ENCODE results near the gene THEMIS. TPM values are rescaled to one million over a fixed set of nuclear protein-coding genes. Genes with fewer than 3 reads are reported as not detected.

The THEMIS gene, protein sequence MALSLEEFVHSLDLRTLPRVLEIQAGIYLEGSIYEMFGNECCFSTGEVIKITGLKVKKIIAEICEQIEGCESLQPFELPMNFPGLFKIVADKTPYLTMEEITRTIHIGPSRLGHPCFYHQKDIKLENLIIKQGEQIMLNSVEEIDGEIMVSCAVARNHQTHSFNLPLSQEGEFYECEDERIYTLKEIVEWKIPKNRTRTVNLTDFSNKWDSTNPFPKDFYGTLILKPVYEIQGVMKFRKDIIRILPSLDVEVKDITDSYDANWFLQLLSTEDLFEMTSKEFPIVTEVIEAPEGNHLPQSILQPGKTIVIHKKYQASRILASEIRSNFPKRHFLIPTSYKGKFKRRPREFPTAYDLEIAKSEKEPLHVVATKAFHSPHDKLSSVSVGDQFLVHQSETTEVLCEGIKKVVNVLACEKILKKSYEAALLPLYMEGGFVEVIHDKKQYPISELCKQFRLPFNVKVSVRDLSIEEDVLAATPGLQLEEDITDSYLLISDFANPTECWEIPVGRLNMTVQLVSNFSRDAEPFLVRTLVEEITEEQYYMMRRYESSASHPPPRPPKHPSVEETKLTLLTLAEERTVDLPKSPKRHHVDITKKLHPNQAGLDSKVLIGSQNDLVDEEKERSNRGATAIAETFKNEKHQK
- total RNA-seq, result not detected in 2 replicates

DNA sequence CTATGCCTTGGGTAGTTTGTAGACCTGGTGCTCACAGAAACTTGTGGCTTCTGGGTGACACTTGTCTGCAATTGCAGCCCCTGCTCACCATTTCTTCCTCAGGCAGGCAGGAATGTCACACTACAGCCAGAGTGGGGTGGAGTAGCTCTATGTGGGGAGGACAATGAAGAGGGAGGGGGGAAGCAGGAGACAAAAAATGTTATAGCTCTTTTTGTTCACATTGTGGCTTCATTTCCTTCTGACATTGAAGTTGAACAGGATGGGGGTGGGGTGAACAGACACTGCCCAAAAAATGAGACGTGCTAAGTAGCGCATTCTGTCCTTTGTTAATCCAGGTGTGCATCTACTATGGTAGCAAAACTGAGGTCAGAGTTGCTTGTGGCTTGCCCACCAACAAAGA, at the start of gene THEMIS:
Gene THEMIS, minus strand, starts transcription at position 124 of the 400 bp plus-strand sequence. CDS start 126 bp downstream, outside the sequence.

Small RNA genes lying within 50 kb of the gene (small RNA-seq; reads per million reads assigned to genes)
- gene MRPS17P5, result not detected
